ENCODE data around the gene CCDC83. TPM values are rescaled to one million over a fixed set of nuclear protein-coding genes. Genes with fewer than 3 reads are reported as not detected.
"Not testable (repeated sequence)": the region's sequence is repeated elsewhere in the genome, so short reads cannot be mapped to it uniquely, and the experiment has no call there.

The CCDC83 gene
- total RNA-seq, 1 donor from 2014 or later: not detected

DNA sequence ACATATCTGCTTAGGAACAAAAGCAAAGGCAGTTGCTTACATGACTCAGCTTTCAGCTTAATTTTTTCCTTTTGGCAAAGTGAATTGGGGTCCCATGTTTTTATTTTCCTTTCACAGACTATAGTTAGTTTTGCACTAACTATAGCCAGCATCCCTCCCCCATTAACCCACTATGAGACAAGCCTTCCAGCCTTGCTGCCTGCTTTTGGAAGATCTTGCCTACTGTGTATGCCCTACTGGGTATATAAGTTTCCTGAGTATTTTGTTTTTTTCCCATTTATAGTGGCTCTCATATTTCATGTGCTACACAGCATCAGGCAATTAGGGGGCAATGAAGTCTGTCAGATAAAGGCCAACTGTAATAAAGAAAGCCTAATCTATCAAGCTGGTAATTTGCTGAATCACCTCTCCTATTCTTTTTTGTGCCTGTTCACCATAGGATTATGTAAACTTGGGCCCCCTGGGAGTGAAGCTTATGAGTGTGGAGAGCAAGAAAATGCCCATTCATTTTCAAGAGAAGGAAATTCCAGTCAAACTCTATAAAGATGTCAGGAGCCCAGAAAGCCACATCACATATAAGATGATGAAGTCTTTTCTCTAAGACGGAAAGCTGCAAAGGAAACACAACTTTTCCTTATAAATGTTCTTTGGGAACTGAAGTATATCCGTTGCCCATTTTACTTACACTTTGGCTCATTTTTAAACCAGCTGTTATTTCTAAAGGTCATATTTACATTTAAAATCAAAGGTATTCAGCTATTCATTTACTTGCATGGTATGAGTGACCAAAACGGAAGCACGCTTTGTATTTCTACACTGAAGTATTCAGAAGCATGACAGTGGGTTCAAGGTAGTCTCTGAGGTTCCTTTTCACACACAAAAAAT lies 64.0 kb downstream of the CCDC83 start:
- H3K36me3 Mint-ChIP-seq: no peaks in the 10 kb centered on the region
- TF ChIP-seq, protein P1, sequence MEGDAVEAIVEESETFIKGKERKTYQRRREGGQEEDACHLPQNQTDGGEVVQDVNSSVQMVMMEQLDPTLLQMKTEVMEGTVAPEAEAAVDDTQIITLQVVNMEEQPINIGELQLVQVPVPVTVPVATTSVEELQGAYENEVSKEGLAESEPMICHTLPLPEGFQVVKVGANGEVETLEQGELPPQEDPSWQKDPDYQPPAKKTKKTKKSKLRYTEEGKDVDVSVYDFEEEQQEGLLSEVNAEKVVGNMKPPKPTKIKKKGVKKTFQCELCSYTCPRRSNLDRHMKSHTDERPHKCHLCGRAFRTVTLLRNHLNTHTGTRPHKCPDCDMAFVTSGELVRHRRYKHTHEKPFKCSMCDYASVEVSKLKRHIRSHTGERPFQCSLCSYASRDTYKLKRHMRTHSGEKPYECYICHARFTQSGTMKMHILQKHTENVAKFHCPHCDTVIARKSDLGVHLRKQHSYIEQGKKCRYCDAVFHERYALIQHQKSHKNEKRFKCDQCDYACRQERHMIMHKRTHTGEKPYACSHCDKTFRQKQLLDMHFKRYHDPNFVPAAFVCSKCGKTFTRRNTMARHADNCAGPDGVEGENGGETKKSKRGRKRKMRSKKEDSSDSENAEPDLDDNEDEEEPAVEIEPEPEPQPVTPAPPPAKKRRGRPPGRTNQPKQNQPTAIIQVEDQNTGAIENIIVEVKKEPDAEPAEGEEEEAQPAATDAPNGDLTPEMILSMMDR (conservative IDR thresholded peaks at IDR 0.05): no peak
- H3K27me3 Mint-ChIP-seq: no peaks in the 10 kb centered on the region
- H3K4me3 Mint-ChIP-seq: no peak overlapping the region
- no peak for DNase-seq (ENCODE audit: extremely low spot score, unreplicated experiment)
- H3K9me3 Mint-ChIP-seq: peaks cover 4% of the 10 kb centered on the region
- H3K4me1 Mint-ChIP-seq (ENCODE audit: unreplicated experiment): peaks cover 11% of the 10 kb centered on the region
- no peak overlapping the region for H3K27ac Mint-ChIP-seq

DNA sequence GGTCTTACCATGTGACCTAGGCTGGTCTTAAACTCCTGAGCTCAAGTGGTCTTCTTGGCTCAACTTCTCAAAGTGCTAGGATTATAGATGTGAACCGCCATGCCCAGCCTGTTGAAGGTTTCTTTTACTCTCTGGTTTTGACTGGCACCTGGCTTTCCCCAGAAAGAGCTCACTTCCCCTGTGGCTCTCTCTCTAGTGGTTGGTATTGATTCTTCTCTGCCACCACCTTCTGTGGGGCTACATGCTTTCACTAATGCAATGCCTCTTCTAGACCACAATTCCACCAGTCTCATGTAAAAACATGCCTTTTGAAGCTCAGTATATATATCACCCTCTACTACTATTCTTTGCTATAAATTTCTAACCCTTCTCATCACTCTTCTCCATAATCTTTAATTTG lies 67.2 kb downstream of the CCDC83 start:
- TF ChIP-seq, protein P1 (conservative IDR thresholded peaks at IDR 0.05): no peak
- Mint-ChIP-seq H3K27ac (no peak overlapping the region), H3K4me1 (ENCODE audit: unreplicated experiment) (peaks cover 11% of the 10 kb centered on the region), H3K27me3 (peaks cover 1% of the 10 kb centered on the region), H3K36me3 (no peaks in the 10 kb centered on the region), H3K9me3 (no peaks in the 10 kb centered on the region), H3K4me3 (no peak overlapping the region)
- DNase-seq (ENCODE audit: extremely low spot score, unreplicated experiment): no peak

DNA sequence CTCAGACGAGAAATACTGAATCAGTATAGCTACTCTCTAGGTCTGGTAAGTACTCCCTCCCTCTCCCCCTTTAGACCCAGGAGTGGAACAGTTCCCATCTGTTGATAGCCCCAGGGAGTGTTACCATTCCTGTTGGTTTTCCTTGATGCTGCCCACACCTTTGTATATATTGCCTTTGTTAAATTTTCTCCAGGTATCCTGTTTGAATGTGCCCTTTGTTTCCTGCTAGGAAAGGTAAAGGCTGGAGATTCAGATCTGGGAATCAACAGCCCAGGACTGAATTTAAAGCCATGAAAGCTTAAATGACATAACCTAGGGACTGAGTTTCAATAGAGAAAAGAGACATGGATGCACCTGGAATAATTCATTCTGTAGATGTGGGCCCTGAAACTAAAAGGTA lies 68.3 kb downstream of the CCDC83 start:
- H3K27me3 Mint-ChIP-seq: peaks cover 3% of the 10 kb centered on the region
- H3K4me1 Mint-ChIP-seq (ENCODE audit: unreplicated experiment): peaks cover 11% of the 10 kb centered on the region

DNA sequence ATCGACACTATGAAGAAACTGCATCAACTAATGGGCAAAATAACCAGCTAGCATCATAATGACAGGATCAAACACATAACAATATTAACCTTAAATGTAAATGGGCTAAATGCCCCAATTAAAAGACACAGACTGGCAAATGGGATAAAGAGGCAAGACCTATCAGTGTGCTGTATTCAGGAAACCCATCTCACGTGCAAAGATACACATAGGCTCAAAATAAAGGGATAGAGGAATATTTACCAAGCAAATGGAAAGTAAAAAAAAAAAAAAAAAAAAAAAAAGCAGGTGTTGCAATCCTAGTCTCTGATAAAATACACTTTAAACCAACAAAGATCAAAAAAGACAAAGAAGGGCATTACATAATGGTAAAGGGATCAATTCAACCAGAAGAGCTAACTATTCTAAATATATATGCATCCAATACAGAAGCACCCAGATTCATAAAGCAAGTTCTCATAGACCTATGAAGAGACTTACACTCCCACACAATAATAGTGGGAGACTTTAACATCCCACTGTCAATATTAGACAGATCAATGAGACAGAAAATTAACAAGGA lies 71.6 kb downstream of the CCDC83 start:
- H3K9me3 Mint-ChIP-seq; H3K4me1 Mint-ChIP-seq (ENCODE audit: unreplicated experiment); H3K36me3 Mint-ChIP-seq; H3K27ac Mint-ChIP-seq; H3K4me3 Mint-ChIP-seq; DNase-seq (ENCODE audit: extremely low spot score, unreplicated experiment); H3K27me3 Mint-ChIP-seq: not testable (repeated sequence)

More for the DNA sequence above, 68.3 kb downstream of the CCDC83 start:
- no peak for DNase-seq (ENCODE audit: extremely low spot score, unreplicated experiment)
- no peaks in the 10 kb centered on the region for H3K9me3 Mint-ChIP-seq
- TF ChIP-seq, protein P1 (conservative IDR thresholded peaks at IDR 0.05): no peak
- H3K36me3 Mint-ChIP-seq: no peaks in the 10 kb centered on the region
- no peak overlapping the region for H3K4me3 Mint-ChIP-seq
- H3K27ac Mint-ChIP-seq: no peak overlapping the region

DNA sequence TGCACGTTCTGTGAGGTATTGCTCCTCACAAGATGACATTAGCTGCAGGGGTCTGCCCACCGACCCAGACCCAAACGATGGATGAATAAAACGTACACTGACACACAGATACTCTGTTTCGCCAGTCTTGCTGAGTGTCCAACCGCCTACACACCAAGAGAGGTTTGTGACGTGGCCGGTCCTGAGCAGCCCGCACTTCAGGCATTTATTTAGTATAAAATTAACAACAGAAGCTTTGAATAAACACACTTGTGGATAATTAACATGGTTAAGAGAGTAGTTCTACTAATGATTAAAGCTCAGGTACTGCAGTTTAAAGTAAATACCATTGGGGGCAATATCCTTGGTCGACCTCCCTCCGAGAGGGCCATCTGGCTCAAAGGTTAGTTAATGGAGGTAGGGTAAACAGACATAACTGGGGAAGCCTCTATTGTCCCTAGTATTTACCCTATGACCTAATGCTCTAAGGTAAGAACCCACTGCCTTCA lies 75.7 kb downstream of the CCDC83 start:
- H3K36me3 Mint-ChIP-seq: no peaks in the 10 kb centered on the region
- no peak overlapping the region for H3K27ac Mint-ChIP-seq
- H3K27me3 Mint-ChIP-seq: peaks cover 3% of the 10 kb centered on the region
- H3K9me3 Mint-ChIP-seq: no peaks in the 10 kb centered on the region
- H3K4me3 Mint-ChIP-seq: no peak overlapping the region
- H3K4me1 Mint-ChIP-seq (ENCODE audit: unreplicated experiment): no peaks in the 10 kb centered on the region
- TF ChIP-seq, protein P1 (conservative IDR thresholded peaks at IDR 0.05): no peak
- no peak for DNase-seq (ENCODE audit: extremely low spot score, unreplicated experiment)

DNA sequence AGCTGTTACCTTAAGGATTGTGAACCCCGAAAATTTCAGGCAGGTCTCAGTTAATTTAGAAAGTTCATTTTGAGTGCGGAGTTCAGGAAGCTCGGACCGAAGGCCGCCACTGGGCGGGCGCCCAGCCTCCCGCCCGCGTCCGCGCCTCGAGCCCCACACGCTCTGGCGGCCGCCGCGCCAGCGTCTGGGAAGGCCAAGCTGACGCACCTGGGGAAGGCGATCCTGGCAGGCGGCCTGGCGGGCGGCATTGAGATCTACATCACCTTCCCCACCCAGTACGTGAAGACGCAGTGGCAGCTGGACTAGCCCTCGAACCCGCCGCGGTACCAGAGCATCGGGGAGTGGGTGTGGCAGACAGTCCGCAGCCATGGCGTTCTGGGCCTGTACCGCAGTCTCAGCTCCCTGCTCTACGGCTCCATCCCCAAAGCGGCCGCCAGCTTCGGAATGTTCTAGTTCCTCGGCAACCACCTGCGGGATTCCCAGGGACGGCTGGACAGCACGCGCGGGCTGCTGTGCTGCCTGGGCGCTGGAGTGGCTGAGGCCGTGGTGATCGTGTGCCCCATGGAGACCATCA lies 79.5 kb downstream of the CCDC83 start:
- no peaks in the 10 kb centered on the region for H3K36me3 Mint-ChIP-seq
- H3K9me3 Mint-ChIP-seq: peaks cover 4% of the 10 kb centered on the region
- H3K27me3 Mint-ChIP-seq: no peaks in the 10 kb centered on the region
- no peak overlapping the region for H3K27ac Mint-ChIP-seq
- no peaks in the 10 kb centered on the region for H3K4me1 Mint-ChIP-seq (ENCODE audit: unreplicated experiment)
- H3K4me3 Mint-ChIP-seq: no peak overlapping the region
- no peak for DNase-seq (ENCODE audit: extremely low spot score, unreplicated experiment)
- TF ChIP-seq, protein P1 (conservative IDR thresholded peaks at IDR 0.05): no peak

All from type B pancreatic cell (in vitro differentiated cells).